Naive B cell (primary cell): ENCODE results near the gene ANGPTL2. TPM values are rescaled to one million over a fixed set of nuclear protein-coding genes. Genes with fewer than 3 reads are reported as not detected.
"Not testable (repeated sequence)": the region's sequence is repeated elsewhere in the genome, so short reads cannot be mapped to it uniquely, and the experiment has no call there.

Source experiments
- ATAC-seq, 2 donors: fragments of 150-1000 bp; cut with Tn5 transposase; 2 replicates each; pipeline ENCODE4 v1.10.0; 2021; ENCODE audit warnings: low read depth in 2 of 2, mild to moderate bottlenecking in 2 of 2, moderate library complexity in 2 of 2
- DNase-seq: peaks from one replicate; pipeline ENCODE4 v3.0.0; 2022
- H3K27ac Mint-ChIP-seq, 6 donors: one replicate each; pipeline ENCODE4 v1.8.0; 2020 to 2022; ENCODE audit warnings: mild to moderate bottlenecking in 6 of 6, mixed read lengths in 6 of 6, moderate library complexity in 5 of 6, inconsistent platforms in 2 of 6
- H3K27me3 Mint-ChIP-seq, 3 donors: one replicate each; pipeline ENCODE4 v1.8.0; 2021 to 2022; ENCODE audit warnings: mixed read lengths in 3 of 3, mild to moderate bottlenecking in 1 of 3
- H3K36me3 Mint-ChIP-seq, 2 donors: one replicate each; pipeline ENCODE4 v1.8.0; 2020 to 2022; ENCODE audit warnings: mixed read lengths in 2 of 2, inconsistent platforms in 1 of 2, mild to moderate bottlenecking in 1 of 2
- H3K4me1 Mint-ChIP-seq, 3 donors: one replicate each; pipeline ENCODE4 v1.8.0; 2020 to 2022; ENCODE audit warnings: mixed read lengths in 3 of 3, inconsistent platforms in 1 of 3, mild to moderate bottlenecking in 1 of 3, moderate library complexity in 1 of 3
- H3K4me3 Mint-ChIP-seq, 8 donors: one replicate each; pipeline ENCODE4 v1.8.0; 2020 to 2022; ENCODE audit warnings: mild to moderate bottlenecking in 8 of 8, mixed read lengths in 8 of 8, moderate library complexity in 8 of 8, inconsistent platforms in 2 of 8
- H3K9me3 Mint-ChIP-seq, 7 donors: one replicate each; pipeline ENCODE4 v1.8.0; 2020 to 2022; ENCODE audit warnings: mixed read lengths in 7 of 7, mild to moderate bottlenecking in 5 of 7, inconsistent platforms in 2 of 7, moderate library complexity in 1 of 7
- polyA plus RNA-seq, 6 donors: library from polyadenylated mRNA; unstranded; fragments of 300-500 nt; fragmentation: Illumina TruSeq; gene quantifications; one replicate each; pipeline ENCODE4 v1.2.3, GENCODE V29; 2021; ENCODE audit warnings: low read depth in 6 of 6

Gene ANGPTL2
- polyA plus RNA-seq, 6 donors from 2014 or later = not detected

DNA sequence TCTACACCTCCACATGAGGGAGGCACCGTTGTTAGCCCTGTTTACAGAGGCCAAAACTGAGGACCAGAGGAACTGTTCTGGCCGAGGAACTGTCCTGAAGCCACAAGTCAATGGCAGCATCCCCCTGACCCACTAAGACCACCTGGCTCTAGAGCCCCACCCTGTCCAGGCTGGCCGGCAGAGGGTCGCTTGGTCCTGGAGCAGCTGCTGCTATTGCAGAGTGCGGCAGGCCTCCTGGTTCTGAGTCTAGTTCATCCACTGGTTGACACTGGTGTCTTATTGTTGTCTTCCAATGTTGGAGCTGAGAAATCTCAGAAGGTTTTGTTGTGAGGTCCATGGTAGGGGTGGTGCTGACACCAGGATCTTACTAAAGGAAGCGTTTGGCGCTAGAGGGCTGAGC is 26.6 kb upstream of the ANGPTL2 start:
- no peak overlapping the region for H3K27ac Mint-ChIP-seq
- ATAC-seq = no peak
- H3K36me3 Mint-ChIP-seq = peaks cover 0 to 4% of the 10 kb centered on the region in 2 donors
- H3K4me3 Mint-ChIP-seq = no peak overlapping the region
- no peaks in the 10 kb centered on the region for H3K27me3 Mint-ChIP-seq
- H3K9me3 Mint-ChIP-seq = peaks cover 0 to 6% (median 2%) of the 10 kb centered on the region in 7 donors
- H3K4me1 Mint-ChIP-seq = peaks cover 10 to 14% (median 11%) of the 10 kb centered on the region in 3 donors
- DNase-seq = no peak

- Mint-ChIP-seq H3K36me3 (peaks cover 0 to 4% of the 10 kb centered on the region in 2 donors), H3K4me3 (no peak overlapping the region), H3K4me1 (peaks cover 1 to 4% (median 2%) of the 10 kb centered on the region in 3 donors), H3K27ac (no peak overlapping the region), H3K9me3 (peaks cover 0 to 6% (median 2%) of the 10 kb centered on the region in 7 donors), H3K27me3 (no peaks in the 10 kb centered on the region)
- DNase-seq (no peak), ATAC-seq (no peak)
Measured at GRCh38 chr9:127148014-127148413, 25.6 kb upstream of the ANGPTL2 start.

- H3K27me3 Mint-ChIP-seq = no peaks in the 10 kb centered on the region
- no peak overlapping the region for H3K27ac Mint-ChIP-seq
- peaks cover 0 to 4% of the 10 kb centered on the region in 2 donors for H3K36me3 Mint-ChIP-seq
- ATAC-seq (no peak), DNase-seq (no peak)
- peaks cover 0 to 6% (median 2%) of the 10 kb centered on the region in 7 donors for H3K9me3 Mint-ChIP-seq
- no peak overlapping the region for H3K4me3 Mint-ChIP-seq
- no peaks in the 10 kb centered on the region for H3K4me1 Mint-ChIP-seq
Measured at GRCh38 chr9:127147251-127147650, 24.8 kb upstream of the ANGPTL2 start.

GRCh38 chr9:127146841-127147240 is 24.4 kb upstream of the ANGPTL2 start:
- H3K4me3 Mint-ChIP-seq, H3K27me3 Mint-ChIP-seq, H3K36me3 Mint-ChIP-seq, ATAC-seq, H3K9me3 Mint-ChIP-seq, H3K4me1 Mint-ChIP-seq, H3K27ac Mint-ChIP-seq, DNase-seq: not testable (repeated sequence)

DNA sequence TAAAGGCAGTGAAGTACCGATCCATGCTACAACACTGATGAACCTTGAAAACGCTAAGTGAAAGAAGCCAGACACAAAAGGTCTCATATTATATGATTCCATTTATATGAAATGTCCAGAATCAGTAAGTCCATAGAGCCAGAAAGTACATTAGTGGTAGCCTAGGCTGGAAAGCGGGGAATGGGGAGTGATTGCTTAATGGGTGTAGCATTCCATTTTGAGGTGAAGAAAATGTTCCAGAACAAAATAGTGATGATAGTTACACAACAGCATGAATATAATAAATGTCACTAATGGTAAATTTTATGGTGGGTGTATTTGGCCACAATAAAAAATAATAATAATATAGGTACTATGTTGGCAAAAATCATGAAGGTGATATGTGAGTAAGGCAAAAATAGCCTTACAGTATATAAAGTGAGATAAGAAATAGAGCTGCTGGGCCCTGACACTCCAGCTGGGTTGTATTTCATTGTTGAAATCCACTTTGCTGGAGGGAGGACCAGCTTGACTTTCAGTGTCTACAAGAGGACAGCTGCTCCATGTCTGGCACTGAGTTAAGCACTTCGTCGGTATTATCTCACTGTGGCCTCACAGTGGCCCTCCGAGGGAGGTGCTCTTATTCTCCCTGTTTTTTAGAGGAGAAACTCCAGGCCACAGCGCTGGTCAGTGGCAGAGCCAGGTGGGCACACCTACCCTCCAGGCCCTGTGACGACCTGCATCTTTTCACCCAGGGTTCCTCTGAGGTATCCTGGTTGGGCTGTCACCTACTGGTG is 22.4 kb upstream of the ANGPTL2 start:
- peak overlapping the region in 1 of 6 donors; percentile 8 for H3K27ac Mint-ChIP-seq
- H3K9me3 Mint-ChIP-seq = peaks cover 0 to 6% (median 2%) of the 10 kb centered on the region in 7 donors
- H3K4me1 Mint-ChIP-seq = no peaks in the 10 kb centered on the region
- no peaks in the 10 kb centered on the region for H3K27me3 Mint-ChIP-seq
- peaks cover 0 to 4% of the 10 kb centered on the region in 2 donors for H3K36me3 Mint-ChIP-seq
- DNase-seq (no peak), ATAC-seq (no peak)
- no peak overlapping the region for H3K4me3 Mint-ChIP-seq

DNA sequence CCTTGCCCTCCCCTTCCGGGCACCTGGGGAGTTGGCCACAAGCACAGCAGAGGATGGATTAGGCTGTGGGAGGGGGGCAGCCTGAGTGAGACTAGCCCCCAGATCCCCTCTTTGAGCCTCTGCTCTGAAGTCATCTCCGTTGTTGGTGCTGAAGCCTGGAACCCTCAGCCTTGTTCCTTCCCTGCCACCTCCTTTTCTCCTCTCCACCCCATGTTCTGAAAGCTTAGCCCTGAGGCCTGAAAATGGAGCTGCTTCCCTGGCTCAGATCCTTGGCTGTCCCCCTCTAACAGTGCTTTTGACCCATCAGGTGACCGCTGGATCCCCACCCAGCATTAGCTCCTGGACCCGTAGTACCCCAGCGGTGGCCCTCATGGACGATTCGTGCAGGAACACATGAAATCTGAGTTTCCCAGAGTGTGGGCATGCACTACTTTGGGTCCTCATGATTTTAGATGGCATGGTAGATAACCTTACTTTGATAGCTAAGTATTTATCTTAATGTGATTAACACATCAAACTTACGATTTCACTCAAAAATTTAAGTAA is 21.6 kb upstream of the ANGPTL2 start:
- H3K27me3 Mint-ChIP-seq = no peaks in the 10 kb centered on the region

DNA sequence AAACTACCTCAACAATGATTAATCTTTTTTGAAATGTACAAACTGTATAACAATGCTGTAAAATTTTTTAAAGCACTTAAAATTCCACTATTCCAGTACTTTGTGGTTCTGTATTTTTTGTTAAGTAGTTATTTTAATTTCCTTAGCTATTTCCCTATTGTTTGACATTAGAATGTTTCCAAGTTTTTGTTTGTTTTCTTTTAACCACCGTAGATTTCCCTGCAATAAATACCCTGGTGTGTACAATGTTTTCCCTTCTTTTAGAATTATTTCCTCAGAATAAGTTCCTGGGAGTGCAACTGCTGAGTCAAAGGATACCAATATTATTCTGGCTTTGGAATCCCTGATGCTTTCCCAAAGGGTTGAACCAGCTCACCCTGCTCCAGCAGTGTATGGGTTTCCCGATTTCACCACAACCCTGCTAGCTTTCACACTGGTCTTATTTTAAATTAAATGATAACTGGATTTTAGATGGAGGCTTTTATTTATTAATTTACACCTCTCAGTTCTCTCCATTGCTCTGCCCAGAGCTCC is 20.6 kb upstream of the ANGPTL2 start:
- Mint-ChIP-seq H3K27ac (peak overlapping the region in 2 of 6 donors; percentile 1 to 31), H3K27me3 (no peaks in the 10 kb centered on the region), H3K4me3 (no peak overlapping the region), H3K9me3 (peaks cover 0 to 6% (median 2%) of the 10 kb centered on the region in 7 donors), H3K4me1 (no peaks in the 10 kb centered on the region), H3K36me3 (peaks cover 0 to 4% of the 10 kb centered on the region in 2 donors)
- ATAC-seq (no peak), DNase-seq (no peak)

More for the DNA sequence above, 21.6 kb upstream of the ANGPTL2 start:
- Mint-ChIP-seq H3K27ac (peak overlapping the region in 1 of 6 donors; percentile 55), H3K4me3 (no peak overlapping the region), H3K4me1 (no peaks in the 10 kb centered on the region), H3K9me3 (peaks cover 0 to 6% (median 2%) of the 10 kb centered on the region in 7 donors), H3K36me3 (peaks cover 0 to 4% of the 10 kb centered on the region in 2 donors)
- DNase-seq = no peak
- ATAC-seq = no peak

- no peaks in the 10 kb centered on the region for H3K27me3 Mint-ChIP-seq
- H3K4me1 Mint-ChIP-seq = no peaks in the 10 kb centered on the region
- ATAC-seq (no peak), DNase-seq (no peak)
- no peak overlapping the region for H3K4me3 Mint-ChIP-seq
- H3K36me3 Mint-ChIP-seq = peaks cover 0 to 4% of the 10 kb centered on the region in 2 donors
- H3K27ac Mint-ChIP-seq = no peak overlapping the region
- peaks cover 0 to 6% (median 2%) of the 10 kb centered on the region in 7 donors for H3K9me3 Mint-ChIP-seq
Measured at GRCh38 chr9:127142291-127142690, 19.9 kb upstream of the ANGPTL2 start.

GRCh38 chr9:127140842-127141675 is 18.6 kb upstream of the ANGPTL2 start:
- no peaks in the 10 kb centered on the region for H3K27me3 Mint-ChIP-seq
- H3K4me1 Mint-ChIP-seq = no peaks in the 10 kb centered on the region
- peaks cover 0 to 2% (median 0%) of the 10 kb centered on the region in 7 donors for H3K9me3 Mint-ChIP-seq
- peak overlapping the region in 1 of 6 donors; percentile 34 for H3K27ac Mint-ChIP-seq
- no peak overlapping the region for H3K4me3 Mint-ChIP-seq
- no peak for ATAC-seq
- DNase-seq = no peak
- peaks cover 0 to 4% of the 10 kb centered on the region in 2 donors for H3K36me3 Mint-ChIP-seq

DNA sequence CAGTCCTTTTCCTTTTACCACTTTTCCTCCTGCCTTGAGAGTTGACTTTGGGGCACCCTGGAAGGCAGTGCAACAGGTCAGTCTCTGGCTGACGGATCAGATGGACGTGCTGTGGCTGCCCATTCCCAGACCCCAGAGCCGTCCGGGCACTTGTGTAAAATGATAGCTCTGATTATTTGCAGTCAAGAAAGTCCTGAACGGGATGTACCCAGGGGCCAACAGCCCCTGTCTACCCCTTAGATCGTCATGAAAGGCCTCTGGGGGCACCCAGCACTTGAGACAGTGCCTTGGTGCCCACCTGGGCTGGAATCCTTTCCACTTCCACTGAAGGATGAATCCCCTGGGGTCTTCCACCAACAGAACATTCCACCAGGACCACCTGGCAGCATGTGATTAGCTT is 17.7 kb upstream of the ANGPTL2 start:
- Mint-ChIP-seq H3K9me3 (no peaks in the 10 kb centered on the region), H3K4me1 (peaks cover 0 to 5% (median 0%) of the 10 kb centered on the region in 3 donors), H3K27me3 (no peaks in the 10 kb centered on the region), H3K27ac (no peak overlapping the region), H3K4me3 (no peak overlapping the region), H3K36me3 (no peaks in the 10 kb centered on the region)
- ATAC-seq (no peak), DNase-seq (no peak)

GRCh38 chr9:127139775-127140174 is 17.3 kb upstream of the ANGPTL2 start:
- Mint-ChIP-seq H3K36me3 (no peaks in the 10 kb centered on the region), H3K27ac (no peak overlapping the region), H3K4me3 (no peak overlapping the region)

DNA sequence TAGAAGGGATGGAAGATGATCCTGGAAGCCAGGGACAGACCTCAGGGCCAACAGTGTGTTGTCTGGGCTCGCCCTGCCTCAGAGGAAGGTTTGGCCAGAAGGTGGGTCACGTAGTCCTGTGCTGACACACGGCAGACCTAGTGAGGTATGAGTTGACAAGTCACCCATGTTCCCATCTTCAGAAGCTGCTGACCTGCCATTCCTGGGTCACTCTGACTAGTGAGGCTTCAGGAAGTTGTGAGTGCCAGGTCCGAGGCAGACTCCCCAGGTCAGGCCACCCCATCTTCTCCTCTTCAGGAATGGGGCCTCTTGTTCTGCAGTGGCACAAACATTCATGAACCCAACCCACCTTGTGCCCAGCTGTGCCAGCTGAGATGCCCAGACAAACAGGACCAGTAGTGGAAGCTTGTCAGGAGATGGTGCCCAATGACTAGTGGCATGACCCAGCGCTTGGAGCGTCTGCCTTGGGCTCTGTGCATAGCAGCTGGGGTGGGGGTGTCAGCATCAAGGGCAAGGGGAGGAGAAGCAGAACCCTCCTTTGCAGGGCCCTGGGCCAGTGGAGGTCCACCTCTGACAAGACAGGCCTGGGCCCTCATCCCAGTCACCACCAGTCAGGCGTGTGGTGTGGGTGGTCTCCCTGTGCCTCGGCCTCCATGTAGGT is 16.8 kb upstream of the ANGPTL2 start:
- ATAC-seq (no peak), DNase-seq (no peak)
- Mint-ChIP-seq H3K27me3 (no peaks in the 10 kb centered on the region), H3K9me3 (no peaks in the 10 kb centered on the region), H3K4me1 (peaks cover 0 to 5% (median 0%) of the 10 kb centered on the region in 3 donors), H3K4me3 (no peak overlapping the region), H3K36me3 (peaks cover 0 to 1% of the 10 kb centered on the region in 2 donors), H3K27ac (no peak overlapping the region)

More at GRCh38 chr9:127139775-127140174, 17.3 kb upstream of the ANGPTL2 start:
- H3K4me1 Mint-ChIP-seq = peaks cover 0 to 5% (median 0%) of the 10 kb centered on the region in 3 donors
- no peaks in the 10 kb centered on the region for H3K27me3 Mint-ChIP-seq
- no peaks in the 10 kb centered on the region for H3K9me3 Mint-ChIP-seq
- no peak for ATAC-seq
- DNase-seq = no peak

DNA sequence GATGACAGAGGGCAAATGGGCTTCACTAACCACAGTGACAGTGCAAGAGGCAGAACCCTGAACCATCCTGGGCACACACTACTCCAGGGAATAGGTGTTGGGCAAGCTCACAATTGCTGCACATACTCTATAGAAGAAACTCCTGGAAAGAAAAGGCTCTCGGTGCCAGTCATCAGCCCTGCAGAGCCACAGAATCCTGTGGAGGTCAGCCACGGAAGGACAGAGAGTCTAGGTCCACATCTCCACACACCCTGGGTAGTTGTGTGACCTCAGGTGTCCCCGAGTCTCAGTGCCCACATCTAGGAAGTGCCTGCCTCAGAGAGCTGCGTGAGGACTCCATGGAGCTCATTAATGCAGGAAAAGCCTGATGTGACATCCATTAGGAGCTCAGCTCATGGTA is 16.0 kb upstream of the ANGPTL2 start:
- Mint-ChIP-seq H3K27ac (no peak overlapping the region), H3K36me3 (peaks cover 0 to 4% of the 10 kb centered on the region in 2 donors), H3K27me3 (no peaks in the 10 kb centered on the region), H3K4me3 (no peak overlapping the region), H3K4me1 (peaks cover 0 to 5% (median 0%) of the 10 kb centered on the region in 3 donors), H3K9me3 (no peaks in the 10 kb centered on the region)
- DNase-seq = no peak
- ATAC-seq = no peak
